Transverse colon (tissue), 4 donors: Measurements from ENCODE around the gene MS4A10. TPM values are rescaled to one million over a fixed set of nuclear protein-coding genes. Genes with fewer than 3 reads are reported as not detected.

Experiments
- DNase-seq: peaks from one replicate; pipeline ENCODE4 v3.0.0-alpha.2; 2019
- H3K27ac ChIP-seq, 4 donors: fragments of 200-600 bp; sonication (generic); 2 replicates each; pipeline ENCODE4 v1.5.1; 2016 to 2018; ENCODE audit warnings: inconsistent platforms in 4 of 4
- H3K27me3 ChIP-seq: fragments of 200-600 bp; sonication (generic); 2 replicates; pipeline ENCODE4 v1.5.1; 2017; ENCODE audit warnings: inconsistent platforms
- H3K36me3 ChIP-seq, 4 donors: fragments of 200-600 bp; sonication (generic); 2 replicates each; pipeline ENCODE4 v1.5.1; 2017 to 2019; ENCODE audit warnings: inconsistent platforms in 4 of 4
- H3K4me1 ChIP-seq, 4 donors: fragments of 200-600 bp; sonication (generic); 2 replicates each; pipeline ENCODE4 v1.5.1; 2017 to 2020; ENCODE audit warnings: inconsistent platforms in 4 of 4
- H3K4me3 ChIP-seq, 4 donors: fragments of 200-600 bp; sonication (generic); 1 replicate in 1 of 4; 2 replicates in 3 of 4; pipeline versions ENCODE4 v1.5.1 to v1.6.1; 2017 to 2019; ENCODE audit warnings: inconsistent platforms in 4 of 4
- H3K9me3 ChIP-seq, 2 donors: fragments of 200-600 bp; sonication (generic); 2 replicates each; pipeline ENCODE4 v1.5.1; 2017 to 2019; ENCODE audit warnings: inconsistent platforms in 2 of 2
- CTCF ChIP-seq, 5 experiments: fragments of 200-600 bp in 3 of 5; fragments of 450-650 bp in 2 of 5; sonication (generic) in 3 of 5; IDR thresholded peaks; 1 replicate in 2 of 5; 2 replicates in 3 of 5; pipeline ENCODE4 v1.5.1; 2016 to 2017; ENCODE audit warnings: antibody characterized with exemption in 5 of 5, inconsistent platforms in 3 of 5, mild to moderate bottlenecking in 2 of 5, moderate library complexity in 1 of 5
- EP300 ChIP-seq: sonication (generic); formaldehyde crosslinking; IDR thresholded peaks from one replicate; pipeline ENCODE4 v1.6.1; 2017; ENCODE audit warnings: antibody characterized with exemption, low read depth
- POLR2A ChIP-seq: fragments of 450-650 bp; IDR thresholded peaks from one replicate; pipeline ENCODE4 v1.6.1; 2016; ENCODE audit warnings: antibody characterized with exemption, mild to moderate bottlenecking, moderate library complexity
- POLR2AphosphoS5 ChIP-seq, 3 donors: sonication (generic); formaldehyde crosslinking; IDR thresholded peaks; one replicate each; pipeline ENCODE4 v1.6.1; 2016; ENCODE audit warnings: antibody characterized with exemption in 3 of 3
- WGBS, 2 donors: methylation state at CpG; one replicate each; pipeline ENCODE4 v1.1.5; 2018; ENCODE audit warnings: low coverage in 1 of 2; 5-methylcytosine and 5-hydroxymethylcytosine counted together
- in situ Hi-C, 4 donors: fragments of 200-750 bp; cut with MboI; loops; one replicate each; pipeline versions ENCODE4 v1.15.0 to v1.15.1; 2017; ENCODE audit warnings: low sequenced_read_pairs in 3 of 4, low pct_ligation_motif_present in 1 of 4, low pct_unique_long_range_greater_than_20kb in 1 of 4
- intact Hi-C: fragments of 100-400 bp; cut with DNase I; formaldehyde crosslinking; loops from one replicate; pipeline ENCODE4 v1.15.1; 2023; ENCODE audit warnings: low total_unique reads
- total RNA-seq, 4 donors: library from RNA; depleted of rRNA; stranded (reverse); fragments of >200 nt; gene quantifications; one replicate each; pipeline ENCODE4 v1.1.0, GENCODE V29; 2016

The MS4A10 gene
- total RNA-seq, 4 donors from 2014 or later: 1.3 to 2.2 TPM; not detected in 2

- WGBS, 2 donors: 20 to 58% methylated on average over 1 to 7 of the region's 7 CpGs
- Histone ChIP-seq H3K4me3 (no peak overlapping the region), H3K4me1 (peaks cover 0 to 11% (median 6%) of the 10 kb centered on the region in 4 donors), H3K9me3 (no peaks in the 10 kb centered on the region), H3K36me3 (no peaks in the 10 kb centered on the region), H3K27ac (no peak overlapping the region), H3K27me3 (peaks cover 3% of the 10 kb centered on the region)
- intact Hi-C loops: loop anchor here (5.0 kb wide), 3 partner anchors 66 to 1074 kb away; partner anchors contain the start of gene STX3
- TF ChIP-seq CTCF (IDR thresholded peaks at IDR 0.05): no peak
- no peak for TF ChIP-seq POLR2AphosphoS5 (IDR thresholded peaks at IDR 0.05)
- TF ChIP-seq EP300: no peak
- TF ChIP-seq POLR2A: no peak
- no peak for DNase-seq
- in situ Hi-C loops: loop anchor here (5.0 to 25.0 kb wide), 5 partner anchors 63 to 506 kb away; partner anchors contain the start of genes DDB1 (in 1 of the 4) and TKFC (in 1 of the 4)
Measured at GRCh38 chr11:60831501-60832079, 46.5 kb downstream of the MS4A10 start.

GRCh38 chr11:60834742-60835533 lies 49.8 kb downstream of the MS4A10 start:
- Histone ChIP-seq H3K27ac (peak overlapping the region in 3 of 4 donors; percentile 3 to 19 (median 15)), H3K36me3 (no peaks in the 10 kb centered on the region), H3K4me1 (peaks cover 0 to 11% (median 6%) of the 10 kb centered on the region in 4 donors), H3K4me3 (no peak overlapping the region), H3K27me3 (peaks cover 3% of the 10 kb centered on the region), H3K9me3 (no peaks in the 10 kb centered on the region)
- intact Hi-C loops: loop anchor here (5.0 kb wide), 3 partner anchors 62 to 1078 kb away; partner anchors contain the start of gene STX3
- TF ChIP-seq EP300 (no peak), CTCF (IDR thresholded peaks at IDR 0.05) (no peak), POLR2AphosphoS5 (IDR thresholded peaks at IDR 0.05) (no peak), POLR2A (no peak)
- WGBS, 2 donors: 40 to 41% methylated on average over 4 to 7 of the region's 7 CpGs
- no peak for DNase-seq
- in situ Hi-C loops: loop anchor here (5.0 to 25.0 kb wide), 5 partner anchors 60 to 502 kb away; partner anchors contain the start of genes DDB1 (in 1 of the 4) and TKFC (in 1 of the 4)

GRCh38 chr11:60835534-60835846 lies 50.4 kb downstream of the MS4A10 start:
- H3K4me3 ChIP-seq: no peak overlapping the region
- TF ChIP-seq POLR2A (no peak), CTCF (IDR thresholded peaks at IDR 0.05) (no peak), EP300 (no peak), POLR2AphosphoS5 (IDR thresholded peaks at IDR 0.05) (no peak)
- in situ Hi-C loops (loop anchor here in 3 of 4 donors (10.0 to 25.0 kb wide), 4 partner anchors 59 to 502 kb away; partner anchors contain the start of genes DDB1 (in 1 of the 3) and TKFC (in 1 of the 3)), intact Hi-C loops (no loop called here)
- H3K4me1 ChIP-seq: peaks cover 0 to 11% (median 6%) of the 10 kb centered on the region in 4 donors
- no peak for DNase-seq
- no peaks in the 10 kb centered on the region for H3K9me3 ChIP-seq
- WGBS, 2 donors: 25 to 88% methylated on average over 1 to 3 of the region's 3 CpGs
- peaks cover 3% of the 10 kb centered on the region for H3K27me3 ChIP-seq
- no peaks in the 10 kb centered on the region for H3K36me3 ChIP-seq
- H3K27ac ChIP-seq: peak overlapping the region in 2 of 4 donors; percentile 3 to 15

GRCh38 chr11:60836866-60837515 lies 51.9 kb downstream of the MS4A10 start:
- no peak for DNase-seq
- TF ChIP-seq EP300 (no peak), POLR2A (no peak), POLR2AphosphoS5 (IDR thresholded peaks at IDR 0.05) (no peak), CTCF (IDR thresholded peaks at IDR 0.05) (no peak)
- in situ Hi-C loops: loop anchor here in 3 of 4 donors (10.0 to 25.0 kb wide), 4 partner anchors 58 to 500 kb away; partner anchors contain the start of genes DDB1 (in 1 of the 3) and TKFC (in 1 of the 3)

More at GRCh38 chr11:60836866-60837515, 51.9 kb downstream of the MS4A10 start:
- H3K4me3 ChIP-seq: no peak overlapping the region
- no peaks in the 10 kb centered on the region for H3K36me3 ChIP-seq
- WGBS, 2 donors: 73 to 86% methylated on average over 2 to 9 of the region's 9 CpGs
- intact Hi-C loops: no loop called here
- H3K27ac ChIP-seq: no peak overlapping the region
- peaks cover 2% of the 10 kb centered on the region for H3K27me3 ChIP-seq
- peaks cover 4 to 17% (median 12%) of the 10 kb centered on the region in 4 donors for H3K4me1 ChIP-seq
- no peaks in the 10 kb centered on the region for H3K9me3 ChIP-seq
